HG03097 (cell line): ENCODE results near the gene ARSB.
A peak's percentile ranks its signal among the peaks of the same experiment; 100 is the strongest.
"Not testable (repeated sequence)": the region's sequence is repeated elsewhere in the genome, so short reads cannot be mapped to it uniquely, and the experiment has no call there.

Experiments used
- ATAC-seq: cut with Tn5 transposase; IDR thresholded peaks from one replicate; pipeline ENCODE4 v1.9.1; 2021; ENCODE audit not compliant: unreplicated experiment, low FRiP score

ARSB gene

DNA sequence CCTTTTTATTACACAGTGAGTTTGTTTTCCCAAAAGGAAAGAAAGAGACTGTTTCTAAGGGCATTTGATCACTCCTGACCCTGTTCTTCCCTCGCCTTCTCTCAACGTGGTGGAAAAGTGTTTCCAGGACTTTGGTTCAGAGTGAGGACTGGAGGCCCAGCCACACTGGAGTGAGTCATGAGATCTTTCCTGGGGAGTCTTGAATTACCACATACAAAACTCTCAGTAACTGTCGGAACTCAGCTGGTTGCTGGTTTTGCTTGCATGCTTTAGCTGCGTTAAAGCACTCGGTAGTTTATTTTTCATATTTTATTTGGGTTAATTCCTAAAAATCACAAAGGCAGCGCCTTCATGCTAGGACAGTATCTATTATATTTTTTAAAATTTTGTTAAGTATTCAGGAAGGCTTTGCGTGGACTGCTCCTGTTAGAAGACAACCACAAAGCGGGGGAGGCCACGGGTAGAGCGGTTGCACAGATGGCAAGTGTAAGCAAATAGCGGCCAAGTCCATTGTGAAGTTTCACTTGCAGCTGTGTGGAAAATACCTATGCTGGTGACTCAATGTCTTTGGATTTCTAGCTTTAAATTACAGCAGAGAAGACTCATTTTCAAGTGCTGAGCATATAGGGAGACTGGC lies 77.7 kb downstream of the ARSB start:
- no peak for ATAC-seq

DNA sequence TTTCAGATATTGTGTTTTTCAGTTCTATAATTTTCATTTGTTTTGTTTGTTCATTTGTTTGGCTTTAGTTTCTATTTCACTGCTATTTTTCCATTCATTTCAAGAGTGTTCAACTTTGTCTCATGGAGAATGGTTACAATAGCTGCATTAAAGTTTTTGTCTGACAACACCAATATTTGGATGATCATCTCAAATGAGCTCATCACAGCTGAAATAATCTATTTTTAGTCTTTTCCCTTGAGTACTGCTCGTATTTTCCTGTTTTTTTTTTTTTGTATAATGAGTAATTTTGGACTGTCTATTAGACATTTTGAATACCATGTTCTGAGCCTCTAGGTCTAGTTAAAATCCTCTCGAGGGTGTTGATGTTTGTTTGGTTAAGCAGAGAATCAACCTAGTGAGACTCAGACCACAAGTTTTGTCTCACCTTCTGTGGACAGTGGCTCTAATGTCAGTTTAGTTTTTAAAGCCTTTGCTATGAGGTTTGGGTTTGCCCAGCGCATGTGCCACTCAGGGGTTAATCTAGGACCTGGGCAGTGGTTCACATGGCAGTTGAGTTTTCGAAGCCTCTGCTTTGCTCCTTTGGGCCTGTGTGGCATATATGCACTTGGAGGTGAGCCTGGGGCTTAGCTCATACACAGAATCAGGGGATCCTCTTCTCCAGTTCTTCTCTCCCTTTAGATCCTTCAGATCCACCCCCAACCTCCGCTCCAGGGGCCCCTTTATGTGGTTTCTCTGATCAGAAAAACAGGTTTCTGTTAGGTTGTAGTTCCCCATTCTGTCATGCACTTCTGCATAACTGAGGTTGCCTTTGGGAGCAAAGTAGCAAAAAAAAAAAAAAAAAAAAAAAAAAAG lies 79.8 kb downstream of the ARSB start:
- ATAC-seq: no peak

DNA sequence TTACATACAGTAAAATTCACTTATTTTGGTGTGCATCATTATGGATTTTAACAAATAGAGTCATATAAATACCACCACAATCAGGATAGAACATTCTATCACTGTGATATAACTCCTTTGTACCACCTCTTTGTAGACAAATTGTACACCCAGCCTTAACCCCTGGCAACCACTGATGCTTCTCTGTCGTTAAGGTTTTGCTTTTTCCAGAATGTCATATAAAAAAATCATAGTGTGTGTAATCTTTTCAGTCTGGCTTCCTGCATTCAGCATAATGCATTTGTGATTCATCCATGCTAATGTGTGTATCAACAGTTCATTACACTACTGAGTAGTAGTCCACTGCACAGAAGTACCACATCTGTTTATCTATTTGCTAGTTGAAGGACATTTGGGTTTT lies 81.2 kb downstream of the ARSB start:
- no peak for ATAC-seq

DNA sequence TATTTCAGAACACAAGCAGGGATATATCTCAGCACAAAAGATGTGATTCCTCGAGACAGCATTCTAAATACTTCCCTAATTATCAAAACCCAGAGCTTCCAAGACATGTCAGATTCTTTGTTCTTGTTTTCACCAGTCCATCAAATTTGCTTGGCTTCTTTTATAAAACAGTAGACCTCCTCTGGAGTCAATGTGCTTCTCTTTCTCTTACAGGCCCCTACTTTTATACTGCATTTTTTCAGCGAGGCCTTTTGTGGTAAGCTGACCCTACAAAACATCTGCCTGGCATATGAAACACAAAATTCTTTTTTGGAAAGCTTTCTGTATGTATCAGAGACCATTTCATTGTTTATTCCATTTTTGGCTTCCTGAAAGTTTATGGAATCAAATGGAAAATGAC lies 81.8 kb downstream of the ARSB start:
- ATAC-seq: no peak

DNA sequence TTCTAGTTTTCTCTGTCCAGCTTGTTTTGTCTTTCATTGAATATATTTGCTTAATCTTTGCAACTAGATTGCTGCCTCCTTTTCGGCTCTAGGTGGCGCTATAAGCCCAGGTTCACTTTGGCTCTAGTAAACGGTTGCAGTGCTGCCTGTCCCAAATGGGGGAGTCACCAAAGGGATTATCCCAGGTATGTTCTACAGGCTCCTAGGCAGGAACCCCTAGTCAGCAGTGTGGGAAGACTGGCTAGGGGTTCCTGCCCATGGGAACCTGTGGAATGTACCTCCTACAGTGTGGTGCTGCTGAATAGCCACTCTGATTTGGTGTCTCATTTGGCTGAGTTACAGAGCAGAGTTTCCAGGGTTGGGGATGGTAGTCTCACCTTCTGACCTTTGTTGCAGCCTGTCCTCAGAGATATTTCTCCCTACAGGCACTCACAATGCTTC lies 85.2 kb downstream of the ARSB start:
- ATAC-seq: no peak

DNA sequence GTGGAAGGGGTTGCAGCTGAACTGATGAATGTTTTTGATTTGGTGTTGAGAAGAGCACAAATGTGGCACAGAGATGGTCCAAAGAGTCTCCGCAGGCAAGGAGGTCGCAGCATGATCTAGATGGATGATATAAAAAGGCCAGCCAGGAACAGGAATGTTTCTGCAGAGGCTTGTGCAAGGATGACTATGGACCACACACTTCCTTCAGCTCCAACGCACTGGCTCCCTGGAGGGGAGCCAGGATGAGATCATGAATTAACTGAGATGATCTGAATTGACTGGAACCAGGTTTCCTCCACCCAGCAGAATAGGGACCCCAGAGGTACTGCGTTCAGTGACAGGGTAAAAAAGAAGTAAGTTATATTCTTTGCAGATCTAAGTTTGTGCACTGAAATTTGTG lies 89.0 kb downstream of the ARSB start:
- no peak for ATAC-seq

DNA sequence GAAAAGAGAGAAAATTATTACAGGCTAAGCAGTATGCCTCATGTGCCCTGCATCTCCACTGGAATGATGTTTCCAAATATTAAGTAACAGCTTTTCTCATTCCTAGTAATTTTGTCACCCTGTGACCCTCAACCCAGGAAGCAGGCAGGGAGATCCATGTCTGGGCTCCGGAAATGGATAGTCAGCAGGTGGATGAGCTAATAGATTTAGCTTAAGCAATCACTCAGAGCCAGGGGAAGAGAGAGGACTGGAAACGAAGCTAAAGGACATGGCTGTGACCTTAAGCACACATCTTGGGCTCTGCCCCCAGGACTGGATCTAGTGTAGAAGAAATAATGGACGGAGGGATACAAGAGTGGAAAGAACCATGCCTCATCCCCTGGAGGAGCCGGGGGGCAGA lies 89.5 kb downstream of the ARSB start:
- ATAC-seq: no peak

DNA sequence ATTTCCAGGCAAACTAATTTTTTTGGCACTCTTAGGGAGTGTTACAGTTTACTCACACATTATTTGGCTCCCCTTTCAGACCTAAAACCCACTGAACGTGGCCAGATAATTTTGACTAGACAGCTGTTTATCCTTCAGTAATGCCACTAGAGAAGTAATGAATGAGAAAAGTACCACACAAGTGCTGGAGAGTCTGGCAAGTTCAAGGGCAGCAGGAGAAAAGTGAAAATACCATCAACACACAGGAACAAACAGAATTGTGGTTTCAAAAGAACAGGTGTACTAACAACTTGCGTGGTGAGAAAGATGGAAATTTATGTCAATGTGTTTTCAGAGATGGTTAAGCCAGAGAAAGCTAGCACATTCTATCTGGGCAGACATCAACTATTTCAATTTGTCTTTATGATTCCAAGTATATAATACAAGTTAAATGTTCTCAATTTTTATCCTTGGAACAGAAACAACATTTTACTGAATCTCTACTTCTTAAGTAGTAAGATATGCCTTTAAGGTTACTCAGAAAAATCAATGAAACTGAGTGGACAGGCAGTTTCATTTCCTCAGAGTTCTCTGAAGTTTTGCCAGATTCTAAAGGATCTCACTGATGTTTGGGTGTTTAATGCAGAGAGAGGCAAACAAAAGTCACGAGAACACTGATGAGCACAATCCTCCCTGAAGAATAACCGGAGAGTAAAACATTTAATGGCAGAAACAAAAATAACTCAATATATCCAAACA lies 91.0 kb downstream of the ARSB start:
- ATAC-seq: no peak

DNA sequence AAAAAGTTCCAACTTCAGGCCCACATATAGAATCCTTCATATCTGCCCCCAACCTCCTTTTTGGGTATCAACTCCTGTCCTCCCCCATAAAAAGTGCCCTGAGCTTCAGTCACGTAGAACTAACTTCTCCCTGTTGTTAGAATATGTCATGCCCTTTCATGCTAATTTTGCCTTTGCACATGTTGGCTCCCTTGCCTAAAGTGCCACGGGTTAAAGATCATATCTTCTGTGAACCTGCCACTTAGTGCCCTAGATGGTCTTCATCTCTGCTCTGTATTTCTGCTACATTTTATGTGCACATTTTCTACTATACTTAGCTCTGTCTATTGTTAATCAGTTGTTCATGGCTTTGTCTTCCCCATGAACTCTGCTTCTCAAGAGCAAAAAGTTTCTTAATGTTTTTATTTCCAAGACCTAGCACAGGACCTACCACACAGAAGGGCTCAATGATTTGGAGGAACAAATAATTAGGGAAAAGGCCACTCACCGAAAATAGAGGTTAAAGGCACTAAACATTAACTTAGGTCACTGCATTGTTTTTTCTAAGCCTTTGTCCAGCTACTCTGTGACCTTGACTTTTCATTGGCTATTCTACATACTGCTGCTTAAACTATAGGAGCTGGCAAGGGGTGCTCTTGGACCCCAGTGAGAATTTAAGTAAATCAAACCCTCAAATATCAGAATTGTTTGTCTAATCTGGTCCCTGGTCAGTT lies 94.3 kb downstream of the ARSB start:
- ATAC-seq: no peak

DNA sequence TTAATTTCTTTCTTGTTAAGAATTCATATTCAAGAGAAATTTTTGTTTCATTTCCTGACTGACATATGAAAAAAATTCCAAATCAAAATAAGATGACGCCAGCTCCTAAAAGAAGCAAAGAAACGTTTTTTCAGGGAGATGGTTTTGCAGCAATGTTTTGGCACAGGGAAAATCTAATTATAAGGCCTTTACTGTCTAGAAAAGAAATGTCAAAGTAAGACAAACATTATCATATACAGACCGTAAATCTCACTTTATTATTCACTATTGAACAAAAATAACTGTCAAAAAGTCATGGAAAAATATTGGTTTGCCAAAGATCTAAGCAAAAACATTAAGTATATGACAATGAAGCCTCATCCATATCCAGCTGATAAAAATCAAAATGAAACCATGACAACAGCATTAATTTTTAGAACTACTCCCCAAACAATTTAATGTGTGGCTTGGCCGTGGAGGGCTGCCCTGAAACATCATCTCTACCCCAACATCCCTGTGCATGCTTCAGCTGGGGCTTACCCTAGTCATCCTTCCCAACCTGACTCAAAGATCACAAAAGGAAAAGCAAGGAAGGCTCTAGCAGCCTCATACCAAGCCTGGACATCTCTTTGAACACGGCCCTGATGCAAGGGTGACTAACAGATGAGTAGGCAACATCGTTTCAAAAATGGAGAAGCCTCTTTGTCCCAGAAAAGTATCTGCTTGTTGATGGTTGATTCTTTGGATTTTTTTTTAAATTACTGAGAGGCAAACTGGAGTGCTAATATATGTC lies 95.6 kb downstream of the ARSB start:
- ATAC-seq: no peak

DNA sequence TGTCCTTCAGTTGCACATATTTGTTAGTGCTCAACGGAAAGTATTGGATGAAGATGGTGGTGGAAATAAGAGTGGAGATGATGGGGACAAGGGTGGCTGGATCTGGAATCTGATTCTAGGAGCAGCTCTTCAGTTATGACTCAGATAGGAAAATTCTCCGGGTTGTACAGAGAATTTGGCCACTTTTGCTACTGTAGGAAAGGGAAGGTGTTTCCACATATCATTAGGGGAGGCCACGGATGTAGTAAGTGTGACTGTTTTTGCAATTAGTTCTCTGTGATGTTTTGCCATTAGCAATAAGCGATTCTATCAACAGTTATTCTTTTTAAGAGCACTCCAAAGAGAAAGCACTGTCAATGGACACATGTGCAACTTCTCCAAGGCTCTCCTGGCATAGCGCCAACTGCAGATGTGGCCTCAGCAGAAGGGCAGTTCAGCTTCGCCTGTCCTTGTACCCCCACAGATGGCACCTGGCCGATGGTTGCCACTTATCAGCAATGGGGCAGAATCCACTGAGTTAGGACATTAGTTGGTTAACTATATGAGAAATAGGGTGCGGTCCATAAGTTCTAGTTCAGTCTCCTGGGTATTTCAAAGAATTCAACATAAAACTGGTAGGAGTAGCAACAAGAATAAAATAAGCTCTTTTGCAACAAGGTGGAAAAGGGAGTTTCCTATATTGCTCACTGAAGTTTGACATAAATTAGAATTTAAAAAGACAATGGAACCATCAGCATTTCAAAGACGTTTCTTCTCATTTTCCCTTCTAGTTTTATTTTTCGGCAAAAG lies 96.3 kb downstream of the ARSB start:
- ATAC-seq: no peak

DNA sequence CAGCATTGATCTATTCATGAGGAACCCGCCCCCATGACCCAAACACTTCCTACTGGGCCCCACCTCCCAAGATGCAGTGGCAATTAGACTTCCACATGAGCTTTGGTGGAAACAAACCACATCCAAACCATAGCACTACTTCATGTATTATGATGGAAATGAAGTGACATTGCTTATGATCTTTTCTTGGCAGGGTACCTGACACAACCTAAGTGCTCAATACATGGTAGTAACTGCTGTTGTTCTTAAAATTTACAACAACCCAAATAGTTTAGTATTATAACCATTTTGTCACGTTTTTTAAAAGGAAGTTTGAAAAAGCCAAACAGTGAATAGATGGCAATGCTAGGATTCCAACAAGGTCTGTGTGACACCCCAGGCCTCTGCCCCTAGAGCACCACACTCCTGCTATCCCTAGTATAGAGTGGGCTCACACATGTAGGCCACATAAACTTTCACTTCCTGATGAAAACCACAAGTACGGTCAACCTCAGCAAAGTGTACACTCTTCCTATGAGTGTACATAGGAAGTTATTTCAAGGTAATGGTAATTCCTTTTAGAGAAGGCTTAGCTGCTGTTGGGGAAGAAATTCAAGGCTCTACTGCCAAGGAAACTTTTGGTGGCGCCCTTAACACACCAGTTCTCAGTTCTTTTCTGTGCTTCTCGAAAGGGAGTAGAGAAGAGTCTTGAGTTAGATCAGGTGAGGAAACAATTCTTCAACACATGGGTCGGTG lies 97.6 kb downstream of the ARSB start:
- ATAC-seq: peak; percentile 94

DNA sequence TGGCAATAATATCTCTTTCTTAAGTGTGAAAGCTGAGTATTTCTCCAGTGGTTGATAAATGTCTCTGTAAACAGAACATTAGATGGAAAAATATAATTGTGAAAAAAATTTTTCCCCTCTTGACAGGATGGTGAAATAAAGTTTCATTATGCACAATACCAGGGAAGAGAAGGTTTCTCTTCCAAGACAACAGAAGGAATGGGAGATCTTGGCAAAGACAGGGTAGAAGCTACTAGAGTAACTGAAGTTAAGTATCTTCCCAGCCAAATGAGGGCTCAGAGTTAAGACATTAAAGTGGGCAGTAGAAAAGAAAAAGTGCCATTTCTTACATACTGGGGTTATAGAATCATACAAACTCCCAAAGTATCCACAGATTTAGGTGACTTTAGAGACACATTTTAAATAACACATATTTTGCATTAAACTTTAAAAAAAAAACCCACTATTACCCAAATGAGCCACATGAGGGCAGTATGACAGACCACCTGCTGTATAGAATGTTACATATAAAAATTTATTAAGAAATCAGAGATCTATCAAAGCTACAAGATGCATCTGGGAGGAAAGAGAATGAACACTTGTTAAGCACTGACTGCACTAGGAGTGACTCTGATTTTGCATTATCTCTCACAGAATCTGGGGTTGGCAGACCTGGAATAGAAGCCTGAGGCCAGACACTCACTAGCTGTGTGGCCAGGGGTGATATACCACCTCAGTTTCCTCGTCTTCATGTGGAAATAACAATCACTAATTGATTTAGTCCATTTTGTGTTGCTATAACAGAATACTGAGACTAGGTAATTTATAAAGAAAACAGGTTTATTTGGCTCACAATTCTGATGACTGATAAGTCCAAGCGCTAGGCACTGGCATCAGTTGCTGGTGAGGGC lies 98.5 kb downstream of the ARSB start:
- no peak for ATAC-seq

DNA sequence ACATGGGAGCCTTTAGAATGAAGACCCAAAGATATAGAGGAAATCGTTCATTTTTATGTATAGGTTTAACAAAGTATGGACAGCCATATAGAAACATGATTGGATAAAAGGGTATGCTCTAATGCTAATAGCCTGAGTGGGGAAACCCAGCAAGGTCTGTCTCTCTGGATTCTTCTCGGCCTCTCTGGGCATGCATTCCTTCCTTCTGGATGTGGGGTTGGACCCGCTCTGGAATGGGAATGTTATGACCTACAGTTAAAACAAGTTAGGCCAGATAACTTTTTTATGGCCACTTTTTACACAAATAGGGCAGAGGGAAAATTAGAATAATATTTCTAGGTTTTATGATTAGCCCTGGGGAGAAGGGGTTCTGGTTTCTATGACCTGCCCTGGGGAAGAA lies 103.2 kb downstream of the ARSB start:
- no peak for ATAC-seq

DNA sequence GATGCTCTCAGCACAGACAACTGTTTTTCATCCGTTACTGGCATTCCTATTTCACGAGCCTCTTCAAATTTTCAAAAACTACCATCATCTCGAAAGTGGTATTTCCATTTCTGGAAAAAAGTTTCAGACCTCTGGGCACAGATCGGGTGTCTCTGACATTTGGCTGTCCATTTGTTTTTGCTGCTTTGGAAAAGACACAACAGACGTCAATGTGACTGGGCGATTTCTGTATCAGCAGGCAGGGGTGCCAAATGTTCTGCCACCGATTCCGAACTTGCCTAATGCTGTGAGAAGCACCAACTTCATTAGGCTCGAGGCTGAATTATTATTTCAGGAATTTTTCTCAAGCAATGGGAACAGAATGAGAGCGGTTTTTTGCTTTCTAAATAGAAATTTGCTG lies 105.6 kb downstream of the ARSB start:
- ATAC-seq: no peak

DNA sequence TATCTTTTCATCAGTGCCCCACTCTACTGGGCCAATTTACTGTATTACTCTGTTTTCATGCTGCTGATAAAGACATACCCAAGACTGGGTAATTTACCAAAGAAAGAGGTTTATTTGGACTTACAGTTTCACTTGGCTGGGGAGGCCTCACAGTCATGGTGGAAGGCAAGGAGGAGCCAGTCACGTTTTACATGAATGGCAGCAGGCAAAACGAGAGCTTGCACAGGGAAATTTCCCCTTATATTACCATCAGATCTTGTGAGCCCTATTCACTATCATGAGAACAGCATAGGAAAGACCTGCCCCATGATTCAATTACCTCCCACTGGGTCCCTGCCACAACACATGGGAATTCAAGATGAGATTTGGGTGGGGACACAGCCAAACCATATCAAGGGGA lies 119.0 kb downstream of the ARSB start:
- not testable (repeated sequence) for ATAC-seq

DNA sequence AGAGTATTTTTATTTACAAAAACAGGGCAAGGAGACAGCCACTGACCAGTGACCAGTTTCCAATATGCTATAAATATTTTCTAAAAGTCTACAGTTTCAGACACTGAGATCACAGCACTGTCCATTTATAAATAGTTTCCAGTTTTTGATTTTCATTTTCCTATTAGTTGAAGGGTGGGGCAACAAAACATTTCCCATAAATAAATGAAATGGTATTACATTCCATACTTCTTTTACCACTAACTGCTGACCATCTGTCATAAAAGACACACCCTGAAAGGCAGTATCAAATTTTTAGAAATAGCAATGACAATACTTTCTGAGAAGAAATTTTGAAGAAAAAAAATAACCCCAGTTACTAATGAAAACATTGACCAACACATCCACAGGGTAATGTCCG lies 126.7 kb downstream of the ARSB start:
- ATAC-seq: no peak

DNA sequence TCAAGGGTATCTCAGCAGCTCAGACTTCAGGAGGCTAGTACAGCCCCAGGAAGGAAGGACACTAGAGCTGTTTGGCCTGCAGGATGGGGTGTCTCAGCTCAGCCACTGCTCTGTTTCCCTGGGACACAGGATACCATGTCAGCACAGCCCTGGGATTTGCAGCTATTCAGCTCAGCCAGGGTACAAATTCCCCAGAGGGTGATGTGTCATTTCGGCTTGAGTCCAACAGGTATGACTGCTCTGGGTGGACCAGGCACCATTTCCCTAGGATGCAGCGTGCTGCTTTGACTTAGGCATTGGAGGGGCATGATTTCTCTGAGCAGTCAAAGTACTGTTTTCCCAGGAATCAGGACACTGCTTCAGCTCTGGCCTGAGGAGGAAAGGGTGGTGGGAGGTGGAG lies 130.1 kb downstream of the ARSB start:
- ATAC-seq: no peak
